Omental fat pad (tissue), 4 donors: ENCODE measurements around the gene SLC25A26. TPM values are rescaled to one million over a fixed set of nuclear protein-coding genes. Genes with fewer than 3 reads are reported as not detected.
A peak's percentile ranks its signal among the peaks of the same experiment; 100 is the strongest.
"Not testable (repeated sequence)": the region's sequence is repeated elsewhere in the genome, so short reads cannot be mapped to it uniquely, and the experiment has no call there.

Experiments
- ATAC-seq: fragments of 150-250 bp; one replicate; pipeline ENCODE4 v1.9.1; 2016; ENCODE audit warnings: mild to moderate bottlenecking, moderate library complexity; ENCODE audit not compliant: low FRiP score
- DNase-seq: peaks from one replicate; pipeline ENCODE4 v3.0.0-alpha.2; 2019; ENCODE audit warnings: low spot score
- total RNA-seq, 4 donors: library from RNA; depleted of rRNA; stranded (reverse); fragments of >200 nt; gene quantifications; one replicate each; pipeline ENCODE4 v1.1.0, GENCODE V29; 2016
- TF ChIP-seq, protein P1 (sequence below), 3 donors: fragments of 450-650 bp; IDR thresholded peaks; one replicate each; pipeline ENCODE4 v1.5.1; 2016 to 2017; ENCODE audit warnings: antibody characterized with exemption in 3 of 3, mild to moderate bottlenecking in 3 of 3, moderate library complexity in 2 of 3

The SLC25A26 gene
- total RNA-seq, 4 donors from 2014 or later, result 19.2 to 26.4 (median 23.0) TPM

DNA sequence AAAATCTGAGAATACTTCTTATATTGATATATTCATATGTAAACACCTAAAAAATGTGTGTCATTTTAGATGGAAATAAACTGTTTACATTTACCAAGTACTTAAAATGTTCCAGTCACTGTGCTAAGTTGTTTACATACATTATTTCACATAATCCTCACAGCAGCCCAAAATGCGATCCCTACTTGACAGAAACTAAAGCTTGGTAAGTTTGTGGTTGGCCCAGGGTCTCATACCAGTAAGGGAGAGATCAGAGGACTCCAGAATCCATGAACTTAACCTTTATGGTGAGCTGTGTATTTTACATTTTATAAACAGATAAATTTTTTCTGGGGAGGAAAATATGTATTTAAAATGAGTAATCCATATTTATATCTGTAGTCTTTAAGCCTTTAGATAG, 51.2 kb downstream of the SLC25A26 start:
- TF ChIP-seq, protein P1, sequence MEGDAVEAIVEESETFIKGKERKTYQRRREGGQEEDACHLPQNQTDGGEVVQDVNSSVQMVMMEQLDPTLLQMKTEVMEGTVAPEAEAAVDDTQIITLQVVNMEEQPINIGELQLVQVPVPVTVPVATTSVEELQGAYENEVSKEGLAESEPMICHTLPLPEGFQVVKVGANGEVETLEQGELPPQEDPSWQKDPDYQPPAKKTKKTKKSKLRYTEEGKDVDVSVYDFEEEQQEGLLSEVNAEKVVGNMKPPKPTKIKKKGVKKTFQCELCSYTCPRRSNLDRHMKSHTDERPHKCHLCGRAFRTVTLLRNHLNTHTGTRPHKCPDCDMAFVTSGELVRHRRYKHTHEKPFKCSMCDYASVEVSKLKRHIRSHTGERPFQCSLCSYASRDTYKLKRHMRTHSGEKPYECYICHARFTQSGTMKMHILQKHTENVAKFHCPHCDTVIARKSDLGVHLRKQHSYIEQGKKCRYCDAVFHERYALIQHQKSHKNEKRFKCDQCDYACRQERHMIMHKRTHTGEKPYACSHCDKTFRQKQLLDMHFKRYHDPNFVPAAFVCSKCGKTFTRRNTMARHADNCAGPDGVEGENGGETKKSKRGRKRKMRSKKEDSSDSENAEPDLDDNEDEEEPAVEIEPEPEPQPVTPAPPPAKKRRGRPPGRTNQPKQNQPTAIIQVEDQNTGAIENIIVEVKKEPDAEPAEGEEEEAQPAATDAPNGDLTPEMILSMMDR (IDR thresholded peaks at IDR 0.05), result no peak
- ATAC-seq (no peak), DNase-seq (no peak)

DNA sequence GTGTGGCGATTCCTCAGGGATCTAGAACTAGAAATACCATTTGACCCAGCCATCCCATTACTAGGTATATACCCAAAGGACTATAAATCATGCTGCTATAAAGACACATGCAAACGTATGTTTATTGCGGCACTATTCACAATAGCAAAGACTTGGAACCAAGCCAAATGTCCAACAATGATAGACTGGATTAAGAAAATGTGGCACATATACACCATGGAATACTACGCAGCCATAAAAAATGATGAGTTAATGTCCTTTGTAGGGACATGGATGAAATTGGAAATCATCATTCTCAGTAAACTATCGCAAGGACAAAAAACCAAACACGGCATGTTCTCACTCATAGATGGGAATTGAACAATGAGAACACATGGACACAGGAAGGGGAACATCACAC, 54.0 kb downstream of the SLC25A26 start:
- not testable (repeated sequence) for ATAC-seq, DNase-seq

DNA sequence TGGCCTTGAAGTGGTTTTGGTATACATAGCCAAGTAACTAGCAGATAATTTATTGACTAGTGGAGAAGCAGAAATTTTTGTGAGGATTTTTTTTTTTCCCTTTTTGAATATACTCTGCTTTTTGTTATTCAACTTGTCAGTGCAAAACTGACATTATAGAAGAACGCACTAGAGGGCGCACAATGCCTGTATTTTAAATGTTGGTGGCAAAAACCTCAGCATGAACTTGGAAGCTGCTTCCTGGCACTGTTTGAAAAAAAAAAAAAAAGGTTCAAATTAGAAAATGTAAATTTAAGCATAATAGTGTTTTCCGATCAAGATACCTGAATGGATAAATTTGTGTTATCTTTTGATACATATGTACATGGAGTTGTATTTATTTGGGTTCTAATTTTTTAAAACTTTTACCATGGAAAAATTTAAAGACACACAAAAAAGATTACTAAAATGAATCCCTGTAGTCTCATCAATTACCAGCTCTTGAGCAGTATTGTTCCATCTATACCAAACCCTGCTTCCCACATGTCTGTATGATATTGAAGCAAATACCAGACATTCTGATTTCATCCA, 56.0 kb downstream of the SLC25A26 start:
- TF ChIP-seq, protein P1 (IDR thresholded peaks at IDR 0.05), result peak in 1 of 3 donors; percentile 30
- DNase-seq (peak; percentile 48), ATAC-seq (no peak)

DNA sequence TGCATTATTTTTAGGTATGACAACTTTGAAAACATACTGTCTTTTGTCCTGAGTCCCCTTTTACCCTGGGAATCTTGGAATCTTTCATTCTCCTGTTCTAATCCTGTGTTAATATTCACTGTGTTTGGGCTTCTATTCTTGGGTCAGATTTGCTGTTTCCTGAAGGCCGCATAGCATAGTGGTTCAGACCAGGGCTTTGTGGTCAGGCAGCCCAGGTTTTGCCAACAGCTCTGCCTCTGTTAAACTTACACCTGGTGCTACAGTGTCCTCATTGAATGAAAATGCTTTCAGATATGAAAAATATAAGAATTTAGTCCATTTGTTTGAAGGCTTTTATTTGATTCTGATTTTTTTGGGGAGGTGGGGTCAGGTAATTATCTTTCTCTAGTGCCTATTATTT, 58.4 kb downstream of the SLC25A26 start:
- ATAC-seq (no peak), DNase-seq (no peak)
- TF ChIP-seq, protein P1 (IDR thresholded peaks at IDR 0.05), result no peak

DNA sequence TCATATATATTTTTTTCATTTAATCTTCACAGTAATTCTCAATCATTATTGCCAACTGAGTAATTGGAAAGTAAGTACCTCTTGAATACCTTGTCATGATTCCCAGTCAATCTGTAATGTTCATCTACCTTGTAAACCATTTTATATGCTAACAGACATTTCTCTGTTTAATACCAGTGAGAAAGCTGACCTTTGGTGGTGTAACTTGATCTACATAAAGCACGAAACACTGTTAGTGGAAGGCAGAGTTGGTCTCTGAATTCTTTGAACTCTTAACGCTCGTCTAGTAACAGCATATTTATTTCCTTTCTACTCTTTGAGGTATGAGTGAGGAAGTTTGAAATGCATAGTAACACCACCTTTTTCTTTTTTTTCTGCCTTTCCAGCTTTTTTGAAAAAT, 59.5 kb downstream of the SLC25A26 start:
- ATAC-seq, result no peak

DNA sequence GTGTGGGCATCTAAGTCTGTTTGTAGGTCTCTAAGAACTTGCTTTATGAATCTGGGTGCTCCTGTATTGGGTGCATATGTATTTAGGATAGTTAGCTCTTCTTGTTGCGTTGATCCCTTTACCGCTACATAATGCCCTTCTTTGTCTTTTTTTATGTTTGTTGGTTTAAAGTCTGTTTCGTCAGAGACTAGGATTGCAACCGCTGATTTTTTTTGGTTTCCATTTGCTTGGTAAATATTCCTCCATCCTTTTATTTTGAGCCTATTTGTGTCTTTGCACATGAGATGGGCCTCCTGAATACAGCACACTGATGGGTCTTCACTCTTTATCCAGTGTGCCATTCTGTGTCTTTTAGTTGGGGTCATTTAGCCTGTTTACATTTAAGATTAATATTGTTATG, 71.1 kb downstream of the SLC25A26 start:
- not testable (repeated sequence) for ATAC-seq, DNase-seq

More for the DNA sequence above, 59.5 kb downstream of the SLC25A26 start:
- DNase-seq, result no peak
- TF ChIP-seq, protein P1 (IDR thresholded peaks at IDR 0.05), result no peak

DNA sequence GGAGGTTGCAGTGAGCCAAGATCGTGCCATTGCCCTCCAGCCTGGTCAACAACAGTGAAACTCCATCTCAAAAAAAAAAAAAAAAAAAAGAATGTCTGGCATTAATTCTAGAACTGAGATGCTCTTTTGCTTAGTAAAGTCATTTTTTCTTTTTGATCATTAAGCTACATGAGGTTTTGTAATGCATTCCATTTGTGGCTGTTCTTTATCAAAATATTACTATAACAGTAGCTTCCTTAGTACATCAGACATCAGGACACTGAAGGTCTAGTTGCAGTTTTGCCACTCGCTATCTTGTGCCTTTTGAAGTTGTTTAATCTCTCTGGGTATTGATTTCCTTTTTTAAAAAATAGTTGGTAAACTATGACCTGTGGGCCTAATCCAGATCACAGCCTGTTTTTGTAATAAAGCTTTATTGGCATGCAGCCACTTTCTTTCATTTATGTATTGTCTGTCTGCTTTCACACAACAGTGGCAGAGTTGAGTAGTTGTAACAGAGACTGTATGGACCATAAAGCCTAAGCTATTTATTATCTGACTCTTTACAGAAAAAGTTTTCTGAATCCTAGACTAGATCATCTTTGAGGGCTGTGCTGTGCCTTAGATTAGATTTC, 76.6 kb downstream of the SLC25A26 start:
- no peak for ATAC-seq
- TF ChIP-seq, protein P1 (IDR thresholded peaks at IDR 0.05), result no peak

DNA sequence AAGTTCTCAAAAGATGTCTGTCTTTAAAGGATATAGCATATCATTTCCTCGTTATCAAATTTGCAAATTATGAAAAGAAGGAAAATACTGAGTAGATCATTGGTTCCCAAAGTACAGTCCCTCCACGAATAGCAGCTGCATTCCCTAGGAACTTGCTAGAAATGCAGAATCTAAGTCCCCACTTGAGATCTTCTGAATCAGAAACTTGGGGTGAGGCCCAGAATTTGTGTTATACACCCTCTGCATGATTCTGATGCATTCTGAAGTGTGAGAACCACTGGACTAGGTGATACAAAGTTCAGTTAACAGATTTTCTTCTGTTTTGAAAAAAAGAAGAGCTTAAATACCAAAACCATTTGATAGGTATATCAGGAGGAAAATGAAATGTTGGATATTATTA, 77.1 kb downstream of the SLC25A26 start:
- no peak for ATAC-seq
- TF ChIP-seq, protein P1 (IDR thresholded peaks at IDR 0.05), result no peak
- DNase-seq, result no peak

More for the DNA sequence above, 76.6 kb downstream of the SLC25A26 start:
- DNase-seq, result no peak
